CD4-positive, CD25-positive, alpha-beta regulatory T cell (primary cell): ENCODE data around the gene MAG. TPM values are rescaled to one million over a fixed set of nuclear protein-coding genes. Genes with fewer than 3 reads are reported as not detected.

Experiments
- ATAC-seq, 2 donors: fragments of 150-1000 bp; cut with Tn5 transposase; one replicate each; pipeline ENCODE4 v1.10.0; 2021; ENCODE audit warnings: low read depth in 2 of 2, moderate number of reproducible peaks in 2 of 2, moderate library complexity in 1 of 2
- DNase-seq, 3 donors: peaks; one replicate each; pipeline versions ENCODE4 v3.0.0 to v3.0.0-alpha.2; 2012 to 2022; ENCODE audit warnings: mixed read lengths in 1 of 3
- H3K27ac ChIP-seq: one replicate; pipeline ENCODE4 v1.7.0; 2013; ENCODE audit warnings: mild to moderate bottlenecking, low read length; ENCODE audit not compliant: insufficient read depth, poor library complexity, severe bottlenecking
- H3K27me3 ChIP-seq: one replicate; pipeline ENCODE4 v1.7.0; 2013; ENCODE audit warnings: low read length; ENCODE audit not compliant: control insufficient read depth, insufficient read depth
- H3K36me3 ChIP-seq: one replicate; pipeline ENCODE4 v1.7.0; 2013; ENCODE audit warnings: mild to moderate bottlenecking, low read length, moderate library complexity; ENCODE audit not compliant: control insufficient read depth, insufficient read depth
- H3K4me1 ChIP-seq: 2 replicates; pipeline ENCODE4 v1.7.0; 2013; ENCODE audit warnings: mild to moderate bottlenecking, low read length; ENCODE audit not compliant: insufficient read depth, control insufficient read depth, poor library complexity, severe bottlenecking
- H3K4me3 ChIP-seq: one replicate; pipeline ENCODE4 v1.7.0; 2013; ENCODE audit warnings: low read depth, mild to moderate bottlenecking, low read length, moderate library complexity
- H3K9me3 ChIP-seq, 2 experiments: 1 replicate in 1 of 2; 2 replicates in 1 of 2; pipeline ENCODE4 v1.7.0; 2013; ENCODE audit warnings: low read length in 2 of 2, mild to moderate bottlenecking in 1 of 2, moderate library complexity in 1 of 2; ENCODE audit not compliant: control insufficient read depth in 2 of 2
- H3K27ac Mint-ChIP-seq, 3 donors: one replicate each; pipeline ENCODE4 v1.8.0; 2020 to 2022; ENCODE audit warnings: mild to moderate bottlenecking in 3 of 3, mixed read lengths in 3 of 3, moderate library complexity in 2 of 3
- H3K27me3 Mint-ChIP-seq: one replicate; pipeline ENCODE4 v1.8.0; 2022; ENCODE audit warnings: mild to moderate bottlenecking, mixed read lengths
- H3K36me3 Mint-ChIP-seq: one replicate; pipeline ENCODE4 v1.8.0; 2020; ENCODE audit warnings: mixed read lengths
- H3K4me1 Mint-ChIP-seq, 4 donors: one replicate each; pipeline ENCODE4 v1.8.0; 2020 to 2022; ENCODE audit warnings: mixed read lengths in 4 of 4, mild to moderate bottlenecking in 1 of 4
- H3K4me3 Mint-ChIP-seq, 4 donors: one replicate each; pipeline ENCODE4 v1.8.0; 2020 to 2022; ENCODE audit warnings: mild to moderate bottlenecking in 4 of 4, mixed read lengths in 4 of 4, moderate library complexity in 3 of 4
- H3K9me3 Mint-ChIP-seq, 7 donors: one replicate each; pipeline ENCODE4 v1.8.0; 2020 to 2022; ENCODE audit warnings: mixed read lengths in 7 of 7, mild to moderate bottlenecking in 3 of 7, moderate library complexity in 2 of 7
- polyA plus RNA-seq, 4 donors: library from polyadenylated mRNA; unstranded; fragments of 300-500 nt; fragmentation: Illumina TruSeq; gene quantifications; one replicate each; pipeline ENCODE4 v1.2.3, GENCODE V29; 2021
- total RNA-seq: library from RNA; stranded (reverse); gene quantifications from one replicate; pipeline ENCODE4 v1.2.3, GENCODE V29; 2022

Gene MAG
- total and polyA plus RNA-seq, 5 donors from 2014 or later: 0.16 to 0.28 TPM; not detected in 3

DNA sequence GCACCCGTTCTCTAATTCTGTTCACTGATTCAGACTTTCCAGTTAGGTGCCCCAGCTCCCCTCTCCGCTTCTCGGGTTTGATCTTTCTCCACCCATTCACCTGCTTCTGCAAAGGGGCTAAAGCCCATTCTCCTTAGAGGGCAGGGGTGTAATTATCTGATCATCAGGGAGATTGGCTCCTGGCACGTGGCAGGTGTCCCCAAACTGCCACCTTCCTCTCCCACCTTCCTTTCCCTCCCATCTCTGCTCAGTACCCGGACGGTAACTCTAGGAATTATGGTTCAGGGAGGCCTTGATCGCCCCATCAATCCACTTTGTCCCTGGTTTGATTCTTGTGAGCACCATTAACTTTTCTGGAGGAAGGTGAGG lies 56.0 kb downstream of the MAG start:
- H3K4me1 Mint-ChIP-seq: peaks cover 0 to 23% (median 14%) of the 10 kb centered on the region in 4 donors
- Histone ChIP-seq H3K27ac (no peak overlapping the region), H3K9me3 (no peaks in the 10 kb centered on the region), H3K36me3 (no peaks in the 10 kb centered on the region), H3K27me3 (no peaks in the 10 kb centered on the region), H3K4me3 (no peak overlapping the region), H3K4me1 (peaks cover 16% of the 10 kb centered on the region)
- DNase-seq (no peak), ATAC-seq (no peak)
- H3K27me3 Mint-ChIP-seq: peaks cover 25% of the 10 kb centered on the region
- H3K4me3 Mint-ChIP-seq: no peak overlapping the region
- H3K27ac Mint-ChIP-seq: peak overlapping the region in 1 of 3 donors; percentile 68
- H3K36me3 Mint-ChIP-seq: no peaks in the 10 kb centered on the region
- H3K9me3 Mint-ChIP-seq: peaks cover 0 to 1% (median 0%) of the 10 kb centered on the region in 7 donors

- DNase-seq (no peak), ATAC-seq (no peak)
Observed at GRCh38 chr19:35348911-35349611, 57.1 kb downstream of the MAG start.

DNA sequence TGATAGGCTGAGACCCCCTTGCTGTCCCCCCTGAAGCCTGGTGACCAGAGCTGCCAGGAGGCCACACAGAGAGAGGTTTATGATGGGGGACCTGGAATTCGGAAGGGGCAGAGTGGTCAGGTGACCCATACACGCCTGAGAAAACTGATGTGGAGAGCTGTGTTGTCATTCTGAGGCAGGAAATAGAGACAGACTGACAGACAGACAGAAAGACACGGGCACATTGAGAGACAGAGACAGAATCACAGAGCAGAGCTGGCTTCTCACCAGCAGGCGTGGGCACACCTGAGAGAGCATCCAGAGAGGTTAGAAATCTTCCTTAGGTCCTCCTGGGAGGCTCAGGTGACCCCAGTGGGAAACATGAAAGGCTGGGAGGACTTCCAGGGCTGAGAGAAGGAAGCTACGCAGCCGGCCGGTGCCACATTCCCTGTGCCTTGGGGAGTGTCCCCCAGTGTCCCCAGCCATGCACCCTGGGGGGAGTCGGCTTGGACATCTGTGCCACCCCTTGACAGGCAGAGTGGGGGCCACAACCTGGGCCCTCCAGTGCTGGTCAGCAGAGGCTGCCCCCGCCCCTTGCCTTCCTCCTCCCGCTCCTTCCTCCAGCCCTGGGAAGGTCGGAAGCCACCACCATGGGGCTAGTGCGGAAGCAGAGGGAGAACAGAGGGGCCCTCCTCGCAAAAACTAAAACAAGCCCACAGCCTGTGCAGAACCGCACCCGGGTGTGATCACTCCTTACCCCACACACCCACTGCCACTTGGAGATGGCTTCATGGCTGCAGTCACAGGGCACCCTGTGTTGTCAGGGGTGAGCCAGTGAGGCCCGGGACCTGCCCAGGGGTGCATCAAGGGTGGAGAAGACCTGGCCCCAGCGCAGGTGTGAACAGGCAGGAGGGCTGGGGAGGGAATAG lies 57.9 kb downstream of the MAG start:
- no peak overlapping the region for H3K27ac ChIP-seq
- peaks cover 17% of the 10 kb centered on the region for H3K4me1 ChIP-seq
- Mint-ChIP-seq H3K36me3 (no peaks in the 10 kb centered on the region), H3K27me3 (peaks cover 23% of the 10 kb centered on the region), H3K9me3 (peaks cover 0 to 1% (median 0%) of the 10 kb centered on the region in 7 donors), H3K4me1 (peaks cover 0 to 24% (median 14%) of the 10 kb centered on the region in 4 donors), H3K27ac (peak overlapping the region in 1 of 3 donors; percentile 11), H3K4me3 (no peak overlapping the region)
- ATAC-seq (no peak), DNase-seq (no peak)
- no peaks in the 10 kb centered on the region for H3K36me3 ChIP-seq
- no peaks in the 10 kb centered on the region for H3K9me3 ChIP-seq
- no peak overlapping the region for H3K4me3 ChIP-seq
- H3K27me3 ChIP-seq: no peaks in the 10 kb centered on the region

More at GRCh38 chr19:35348911-35349611, 57.1 kb downstream of the MAG start:
- Mint-ChIP-seq H3K27ac (peak overlapping the region in 1 of 3 donors; percentile 11), H3K36me3 (no peaks in the 10 kb centered on the region), H3K27me3 (peaks cover 23% of the 10 kb centered on the region), H3K4me3 (no peak overlapping the region), H3K4me1 (peaks cover 0 to 24% (median 14%) of the 10 kb centered on the region in 4 donors), H3K9me3 (peaks cover 0 to 1% (median 0%) of the 10 kb centered on the region in 7 donors)
- Histone ChIP-seq H3K36me3 (no peaks in the 10 kb centered on the region), H3K4me1 (peaks cover 17% of the 10 kb centered on the region), H3K27me3 (no peaks in the 10 kb centered on the region), H3K9me3 (no peaks in the 10 kb centered on the region), H3K27ac (no peak overlapping the region), H3K4me3 (no peak overlapping the region)

DNA sequence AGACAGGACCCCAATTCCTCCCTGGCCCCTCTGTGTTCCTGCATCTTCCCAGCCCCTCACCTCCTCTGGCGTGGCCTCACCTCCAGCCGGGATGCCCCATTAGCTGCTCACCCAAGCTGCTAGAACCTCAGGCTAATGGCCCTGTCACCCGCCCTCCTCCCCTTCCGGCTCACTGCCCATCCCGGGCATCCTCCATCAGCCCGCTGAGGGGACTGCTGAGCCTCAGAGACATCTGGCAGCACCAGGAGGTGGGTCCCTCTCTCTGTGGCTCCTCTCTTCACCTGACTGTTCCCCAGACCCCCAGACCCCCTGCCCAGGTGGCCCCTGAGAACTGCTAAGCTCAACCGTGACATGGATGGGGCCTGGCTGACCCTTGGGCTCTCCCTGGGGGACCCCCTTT lies 58.6 kb downstream of the MAG start:
- peaks cover 0 to 1% (median 0%) of the 10 kb centered on the region in 7 donors for H3K9me3 Mint-ChIP-seq
- Histone ChIP-seq H3K27me3 (no peaks in the 10 kb centered on the region), H3K4me3 (no peak overlapping the region), H3K4me1 (peaks cover 17% of the 10 kb centered on the region), H3K27ac (no peak overlapping the region), H3K36me3 (no peaks in the 10 kb centered on the region), H3K9me3 (no peaks in the 10 kb centered on the region)
- DNase-seq (no peak), ATAC-seq (no peak)
- no peak overlapping the region for H3K27ac Mint-ChIP-seq
- no peak overlapping the region for H3K4me3 Mint-ChIP-seq
- peaks cover 23% of the 10 kb centered on the region for H3K27me3 Mint-ChIP-seq
- no peaks in the 10 kb centered on the region for H3K36me3 Mint-ChIP-seq
- peaks cover 0 to 24% (median 14%) of the 10 kb centered on the region in 4 donors for H3K4me1 Mint-ChIP-seq

DNA sequence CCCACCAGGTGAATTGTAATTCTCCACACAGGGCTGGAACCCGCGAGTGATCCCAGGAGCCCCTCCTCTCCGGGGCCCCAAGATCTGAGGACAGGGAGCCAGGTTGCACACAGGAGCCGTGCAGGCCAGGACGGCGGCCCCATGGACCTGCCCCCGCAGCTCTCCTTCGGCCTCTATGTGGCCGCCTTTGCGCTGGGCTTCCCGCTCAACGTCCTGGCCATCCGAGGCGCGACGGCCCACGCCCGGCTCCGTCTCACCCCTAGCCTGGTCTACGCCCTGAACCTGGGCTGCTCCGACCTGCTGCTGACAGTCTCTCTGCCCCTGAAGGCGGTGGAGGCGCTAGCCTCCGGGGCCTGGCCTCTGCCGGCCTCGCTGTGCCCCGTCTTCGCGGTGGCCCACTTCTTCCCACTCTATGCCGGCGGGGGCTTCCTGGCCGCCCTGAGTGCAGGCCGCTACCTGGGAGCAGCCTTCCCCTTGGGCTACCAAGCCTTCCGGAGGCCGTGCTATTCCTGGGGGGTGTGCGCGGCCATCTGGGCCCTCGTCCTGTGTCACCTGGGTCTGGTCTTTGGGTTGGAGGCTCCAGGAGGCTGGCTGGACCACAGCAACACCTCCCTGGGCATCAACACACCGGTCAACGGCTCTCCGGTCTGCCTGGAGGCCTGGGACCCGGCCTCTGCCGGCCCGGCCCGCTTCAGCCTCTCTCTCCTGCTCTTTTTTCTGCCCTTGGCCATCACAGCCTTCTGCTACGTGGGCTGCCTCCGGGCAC lies 59.6 kb downstream of the MAG start:
- no peaks in the 10 kb centered on the region for H3K27me3 ChIP-seq
- peaks cover 29% of the 10 kb centered on the region for H3K27me3 Mint-ChIP-seq
- peaks cover 16% of the 10 kb centered on the region for H3K4me1 ChIP-seq
- no peak overlapping the region for H3K27ac ChIP-seq
- no peak for DNase-seq
- no peaks in the 10 kb centered on the region for H3K36me3 Mint-ChIP-seq
- H3K4me3 Mint-ChIP-seq: no peak overlapping the region
- no peak for ATAC-seq
- no peak overlapping the region for H3K4me3 ChIP-seq
- H3K9me3 Mint-ChIP-seq: peaks cover 0 to 2% (median 0%) of the 10 kb centered on the region in 7 donors
- H3K4me1 Mint-ChIP-seq: peaks cover 0 to 18% (median 12%) of the 10 kb centered on the region in 4 donors
- H3K36me3 ChIP-seq: no peaks in the 10 kb centered on the region
- H3K9me3 ChIP-seq: no peaks in the 10 kb centered on the region
- H3K27ac Mint-ChIP-seq: no peak overlapping the region

- Histone ChIP-seq H3K4me3 (no peak overlapping the region), H3K9me3 (no peaks in the 10 kb centered on the region), H3K4me1 (peaks cover 11% of the 10 kb centered on the region), H3K27me3 (no peaks in the 10 kb centered on the region), H3K27ac (no peak overlapping the region), H3K36me3 (no peaks in the 10 kb centered on the region)
- ATAC-seq: no peak
- peaks cover 0 to 14% (median 10%) of the 10 kb centered on the region in 4 donors for H3K4me1 Mint-ChIP-seq
- H3K36me3 Mint-ChIP-seq: no peaks in the 10 kb centered on the region
- H3K9me3 Mint-ChIP-seq: peaks cover 0 to 2% (median 0%) of the 10 kb centered on the region in 7 donors
- no peak for DNase-seq
- no peak overlapping the region for H3K4me3 Mint-ChIP-seq
- H3K27me3 Mint-ChIP-seq: peaks cover 31% of the 10 kb centered on the region
- no peak overlapping the region for H3K27ac Mint-ChIP-seq
Observed at GRCh38 chr19:35352177-35352447, 60.2 kb downstream of the MAG start.

DNA sequence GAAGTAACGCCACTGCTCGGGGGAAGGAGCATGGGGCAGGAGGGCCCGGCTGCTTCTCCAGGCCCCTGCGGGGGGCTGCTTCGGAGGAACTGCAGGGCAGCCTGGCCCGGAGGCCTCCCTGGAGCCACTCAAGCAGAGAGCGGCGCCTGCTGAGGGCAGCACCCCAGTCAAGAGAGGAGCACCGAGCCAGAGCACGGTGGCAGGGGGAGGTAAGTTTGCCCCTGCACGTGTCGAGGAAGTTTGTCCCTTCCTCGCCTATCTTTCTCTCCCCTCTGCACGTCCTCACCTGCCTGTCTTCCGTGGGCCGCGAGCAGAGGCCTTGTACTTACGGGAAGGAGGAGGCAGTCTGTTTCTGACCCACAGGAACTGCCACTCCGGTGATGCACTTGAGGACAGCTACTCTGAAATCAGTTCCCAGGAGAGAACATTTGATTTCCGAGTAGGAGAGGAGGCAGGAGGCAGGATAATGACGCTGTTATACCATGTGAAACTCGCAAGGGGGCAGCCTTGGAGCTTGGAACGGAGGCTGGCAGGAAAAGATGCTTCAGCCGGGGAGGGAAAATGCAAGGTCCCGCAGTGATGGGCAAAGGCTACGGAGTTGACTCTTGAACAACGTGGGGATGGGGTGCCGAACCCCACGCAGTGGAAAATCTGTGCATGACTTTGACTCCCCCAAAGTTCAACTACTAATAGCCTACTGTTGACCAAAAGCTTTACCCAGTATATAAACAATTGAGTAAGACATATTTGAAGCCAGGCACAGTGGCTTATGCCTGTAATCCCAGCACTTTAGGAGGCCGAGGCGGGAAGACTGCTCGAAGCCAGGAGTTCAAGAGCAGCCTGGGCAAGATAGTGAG lies 60.7 kb downstream of the MAG start:
- Histone ChIP-seq H3K27ac (no peak overlapping the region), H3K9me3 (no peaks in the 10 kb centered on the region), H3K4me3 (no peak overlapping the region), H3K4me1 (peaks cover 6% of the 10 kb centered on the region), H3K36me3 (no peaks in the 10 kb centered on the region), H3K27me3 (no peaks in the 10 kb centered on the region)
- peaks cover 0 to 2% (median 0%) of the 10 kb centered on the region in 7 donors for H3K9me3 Mint-ChIP-seq
- H3K27ac Mint-ChIP-seq: no peak overlapping the region
- H3K27me3 Mint-ChIP-seq: peaks cover 33% of the 10 kb centered on the region
- peaks cover 0 to 9% (median 5%) of the 10 kb centered on the region in 4 donors for H3K4me1 Mint-ChIP-seq
- DNase-seq (peak; percentile 38 to 69 (median 62)), ATAC-seq (peak; percentile 55 to 62)
- H3K4me3 Mint-ChIP-seq: no peak overlapping the region
- H3K36me3 Mint-ChIP-seq: no peaks in the 10 kb centered on the region
